Ureter (tissue), 1 donor: ENCODE data around the gene NPPA. TPM values are rescaled to one million over a fixed set of nuclear protein-coding genes. Genes with fewer than 3 reads are reported as not detected.

Experiments
- DNase-seq: peaks from one replicate; pipeline ENCODE4 v3.0.0-alpha.2; 2020; ENCODE audit warnings: low spot score
- total RNA-seq: library from RNA; stranded (reverse); gene quantifications from one replicate; pipeline ENCODE4 v1.2.4, GENCODE V29; 2023
- donor health status: DM: yes; HTN: yes; CAD: no.

Gene NPPA
- total RNA-seq, 1 donor from 2014 or later: not detected

- DNase-seq: no peak
These were observed 26.6 kb upstream of the NPPA start for GRCh38 chr1:11874258-11874562.

GRCh38 chr1:11873395-11874257 lies 26.0 kb upstream of the NPPA start:
- no peak for DNase-seq

- no peak for DNase-seq
These were observed 25.0 kb upstream of the NPPA start for GRCh38 chr1:11872545-11872944.

GRCh38 chr1:11869650-11870207 lies 22.1 kb upstream of the NPPA start:
- DNase-seq: no peak

- DNase-seq: no peak
These were observed 21.5 kb upstream of the NPPA start for GRCh38 chr1:11869104-11869503.

- DNase-seq: no peak
These were observed 20.9 kb upstream of the NPPA start for GRCh38 chr1:11868331-11868980.

- DNase-seq: no peak
These were observed 15.3 kb upstream of the NPPA start for GRCh38 chr1:11862890-11863289.

- no peak for DNase-seq
These were observed 13.0 kb upstream of the NPPA start for GRCh38 chr1:11860587-11860986.

- no peak for DNase-seq
These were observed 12.5 kb upstream of the NPPA start for GRCh38 chr1:11860083-11860482.

- peak; percentile 64 for DNase-seq
These were observed 11.6 kb upstream of the NPPA start for GRCh38 chr1:11858968-11859871.

GRCh38 chr1:11858613-11858967 lies 11.0 kb upstream of the NPPA start, which contains the start of gene NPPB:
Gene NPPB (minus strand): TSS chr1:11858945. CDS start chr1:11858833, 112 bp downstream.
- no peak for DNase-seq

GRCh38 chr1:11858158-11858557 lies 10.6 kb upstream of the NPPA start:
- no peak for DNase-seq

GRCh38 chr1:11857164-11857851 lies 9.7 kb upstream of the NPPA start:
- no peak for DNase-seq

- DNase-seq: no peak
These were observed 9.1 kb upstream of the NPPA start for GRCh38 chr1:11856698-11857097.

- DNase-seq: no peak
These were observed 7.8 kb upstream of the NPPA start for GRCh38 chr1:11855430-11855829.

GRCh38 chr1:11854519-11854918 lies 6.9 kb upstream of the NPPA start:
- no peak for DNase-seq

GRCh38 chr1:11851180-11851579 lies 3.6 kb upstream of the NPPA start:
- no peak for DNase-seq

GRCh38 chr1:11850156-11850555 lies 2.6 kb upstream of the NPPA start:
- no peak for DNase-seq

- DNase-seq: no peak
These were observed 754 bp upstream of the NPPA start for GRCh38 chr1:11848373-11848700.

GRCh38 chr1:11845641-11846335 lies 1.8 kb downstream of the NPPA start:
- DNase-seq: no peak
